Activated T-helper 2 cell treated with anti-CD3 and anti-CD28 coated beads, Interferon-gamma antibody, Interleukin-2, Interleukin-4, amounts not matched to agents 10 μg/mL and 5 μg/mL and 100 μg/mL, durations not matched to agents 14 hours and 24 hours and 36 hours (primary cell): Measurements from ENCODE around the gene EMC1. TPM values are rescaled to one million over a fixed set of nuclear protein-coding genes. Genes with fewer than 3 reads are reported as not detected.
A peak's percentile ranks its signal among the peaks of the same experiment; 100 is the strongest.
"Not testable (repeated sequence)": the region's sequence is repeated elsewhere in the genome, so short reads cannot be mapped to it uniquely, and the experiment has no call there.

ENCODE experiments used
- DNase-seq: peaks from one replicate; pipeline ENCODE4 v3.0.0; 2021; ENCODE audit warnings: low spot score
- H3K27ac Mint-ChIP-seq: one replicate; pipeline ENCODE4 v1.8.0; 2021; ENCODE audit warnings: mixed read lengths
- H3K27me3 Mint-ChIP-seq: one replicate; pipeline ENCODE4 v1.8.0; 2021; ENCODE audit warnings: low read depth, mixed read lengths
- H3K36me3 Mint-ChIP-seq: one replicate; pipeline ENCODE4 v1.8.0; 2021; ENCODE audit warnings: low read depth, mixed read lengths
- H3K4me1 Mint-ChIP-seq: one replicate; pipeline ENCODE4 v1.8.0; 2021; ENCODE audit warnings: low read depth, mixed read lengths
- H3K4me3 Mint-ChIP-seq: one replicate; pipeline ENCODE4 v1.8.0; 2021; ENCODE audit warnings: low read depth, mild to moderate bottlenecking, moderate library complexity, mixed read lengths
- H3K9me3 Mint-ChIP-seq: one replicate; pipeline ENCODE4 v1.8.0; 2021; ENCODE audit warnings: mixed read lengths
- intact Hi-C: fragments of 100-400 bp; cut with micrococcal nuclease; formaldehyde crosslinking; loops from one replicate; pipeline ENCODE4 v1.15.1; 2023
- total RNA-seq: library from RNA; stranded (reverse); gene quantifications from 2 replicates; pipeline ENCODE4 v1.2.3, GENCODE V29; 2022

EMC1 gene
- total RNA-seq, 1 donor from 2014 or later: 57.4 TPM

GRCh38 chr1:19254416-19254815, 3.1 kb upstream of the EMC1 start:
- Mint-ChIP-seq H3K4me1 (peaks cover 34% of the 10 kb centered on the region), H3K27ac (no peak overlapping the region), H3K9me3 (no peaks in the 10 kb centered on the region), H3K27me3 (no peaks in the 10 kb centered on the region), H3K4me3 (no peak overlapping the region), H3K36me3 (peaks cover 68% of the 10 kb centered on the region)
- intact Hi-C loops: loop anchor here (5.0 kb wide), 2 partner anchors 297 to 398 kb away; partner anchors contain the start of gene IFFO2
- DNase-seq: no peak

GRCh38 chr1:19250629-19251304, 557 bp downstream of the EMC1 start:
- H3K27me3 Mint-ChIP-seq: no peaks in the 10 kb centered on the region
- peak overlapping the region; percentile 93 for H3K4me3 Mint-ChIP-seq
- H3K4me1 Mint-ChIP-seq: peaks cover 20% of the 10 kb centered on the region
- H3K9me3 Mint-ChIP-seq: no peaks in the 10 kb centered on the region
- intact Hi-C loops: loop anchor here (1.0 to 5.0 kb wide), 4 partner anchors 40 to 402 kb away; partner anchors contain the start of genes AKR7A2, IFFO2, SLC66A1 and UBR4
- no peak for DNase-seq
- peaks cover 33% of the 10 kb centered on the region for H3K36me3 Mint-ChIP-seq
- peak overlapping the region; percentile 94 for H3K27ac Mint-ChIP-seq

- H3K4me3 Mint-ChIP-seq: no peak overlapping the region
- no peaks in the 10 kb centered on the region for H3K4me1 Mint-ChIP-seq
- DNase-seq: peak; percentile 52
- no peaks in the 10 kb centered on the region for H3K9me3 Mint-ChIP-seq
- intact Hi-C loops: loop anchor here (2.0 to 10.0 kb wide), 3 partner anchors 64 to 334 kb away; no protein-coding TSS in a partner anchor
- H3K36me3 Mint-ChIP-seq: peaks cover 74% of the 10 kb centered on the region
- no peak overlapping the region for H3K27ac Mint-ChIP-seq
- no peaks in the 10 kb centered on the region for H3K27me3 Mint-ChIP-seq
These were observed 10.4 kb downstream of the EMC1 start for GRCh38 chr1:19240673-19241538.

GRCh38 chr1:19239876-19240275, 11.4 kb downstream of the EMC1 start:
- H3K4me1 Mint-ChIP-seq: no peaks in the 10 kb centered on the region
- no peak overlapping the region for H3K27ac Mint-ChIP-seq
- DNase-seq: no peak
- H3K36me3 Mint-ChIP-seq: peaks cover 75% of the 10 kb centered on the region
- intact Hi-C loops: loop anchor here (2.0 to 10.0 kb wide), 3 partner anchors 63 to 333 kb away; no protein-coding TSS in a partner anchor
- no peak overlapping the region for H3K4me3 Mint-ChIP-seq
- H3K27me3 Mint-ChIP-seq: no peaks in the 10 kb centered on the region
- H3K9me3 Mint-ChIP-seq: no peaks in the 10 kb centered on the region

GRCh38 chr1:19234224-19234623, 17.1 kb downstream of the EMC1 start:
- DNase-seq: no peak
- Mint-ChIP-seq H3K4me3 (no peak overlapping the region), H3K27me3 (no peaks in the 10 kb centered on the region), H3K27ac (no peak overlapping the region), H3K36me3 (peaks cover 60% of the 10 kb centered on the region), H3K4me1 (no peaks in the 10 kb centered on the region), H3K9me3 (no peaks in the 10 kb centered on the region)
- intact Hi-C loops: no loop called here

- H3K9me3 Mint-ChIP-seq: no peaks in the 10 kb centered on the region
- H3K36me3 Mint-ChIP-seq: peaks cover 56% of the 10 kb centered on the region
- intact Hi-C loops: no loop called here
- H3K4me1 Mint-ChIP-seq: no peaks in the 10 kb centered on the region
- DNase-seq: no peak
- no peak overlapping the region for H3K4me3 Mint-ChIP-seq
- no peaks in the 10 kb centered on the region for H3K27me3 Mint-ChIP-seq
- no peak overlapping the region for H3K27ac Mint-ChIP-seq
These were observed 18.8 kb downstream of the EMC1 start for GRCh38 chr1:19232524-19232846.

GRCh38 chr1:19231736-19232523, 19.4 kb downstream of the EMC1 start:
- peaks cover 57% of the 10 kb centered on the region for H3K36me3 Mint-ChIP-seq
- DNase-seq, H3K27ac Mint-ChIP-seq, H3K27me3 Mint-ChIP-seq, H3K4me3 Mint-ChIP-seq, intact Hi-C loops, H3K9me3 Mint-ChIP-seq, H3K4me1 Mint-ChIP-seq: not testable (repeated sequence)

GRCh38 chr1:19229828-19230325, 21.4 kb downstream of the EMC1 start:
- Mint-ChIP-seq H3K4me1 (no peaks in the 10 kb centered on the region), H3K27ac (no peak overlapping the region), H3K4me3 (no peak overlapping the region), H3K9me3 (no peaks in the 10 kb centered on the region), H3K36me3 (peaks cover 67% of the 10 kb centered on the region), H3K27me3 (no peaks in the 10 kb centered on the region)
- no peak for DNase-seq
- intact Hi-C loops: no loop called here

- peaks cover 71% of the 10 kb centered on the region for H3K36me3 Mint-ChIP-seq
- intact Hi-C loops: no loop called here
- H3K4me3 Mint-ChIP-seq: no peak overlapping the region
- no peaks in the 10 kb centered on the region for H3K27me3 Mint-ChIP-seq
- H3K4me1 Mint-ChIP-seq: no peaks in the 10 kb centered on the region
- DNase-seq: no peak
- no peaks in the 10 kb centered on the region for H3K9me3 Mint-ChIP-seq
- no peak overlapping the region for H3K27ac Mint-ChIP-seq
These were observed 22.1 kb downstream of the EMC1 start for GRCh38 chr1:19229229-19229628.

GRCh38 chr1:19222979-19223824, 28.1 kb downstream of the EMC1 start:
- H3K4me3 Mint-ChIP-seq: no peak overlapping the region
- no peaks in the 10 kb centered on the region for H3K27me3 Mint-ChIP-seq

GRCh38 chr1:19222573-19222972, 28.8 kb downstream of the EMC1 start:
- Mint-ChIP-seq H3K4me1 (peaks cover 11% of the 10 kb centered on the region), H3K36me3 (peaks cover 86% of the 10 kb centered on the region), H3K9me3 (no peaks in the 10 kb centered on the region), H3K27ac (no peak overlapping the region), H3K27me3 (no peaks in the 10 kb centered on the region), H3K4me3 (no peak overlapping the region)
- intact Hi-C loops: no loop called here
- no peak for DNase-seq

More at GRCh38 chr1:19222979-19223824, 28.1 kb downstream of the EMC1 start:
- Mint-ChIP-seq H3K27ac (no peak overlapping the region), H3K36me3 (peaks cover 87% of the 10 kb centered on the region), H3K9me3 (no peaks in the 10 kb centered on the region), H3K4me1 (peaks cover 8% of the 10 kb centered on the region)
- DNase-seq: no peak
- intact Hi-C loops: no loop called here

- Mint-ChIP-seq H3K4me1 (peaks cover 11% of the 10 kb centered on the region), H3K27ac (no peak overlapping the region), H3K4me3 (no peak overlapping the region), H3K27me3 (no peaks in the 10 kb centered on the region), H3K36me3 (peaks cover 84% of the 10 kb centered on the region), H3K9me3 (no peaks in the 10 kb centered on the region)
- no peak for DNase-seq
- intact Hi-C loops: no loop called here
These were observed 30.3 kb downstream of the EMC1 start for GRCh38 chr1:19220991-19221390.
